Frontal cortex (tissue), 4 donors: ENCODE data around the gene PXMP2. TPM values are rescaled to one million over a fixed set of nuclear protein-coding genes. Genes with fewer than 3 reads are reported as not detected.
"Not testable (repeated sequence)": the region's sequence is repeated elsewhere in the genome, so short reads cannot be mapped to it uniquely, and the experiment has no call there.

Experiments used
- DNase-seq, 2 donors: peaks; one replicate each; pipeline ENCODE4 v3.0.0; 2012; ENCODE audit warnings: low spot score in 2 of 2
- FAIRE-seq: peaks from 2 replicates; lab custom pipeline; 2012; peaks lifted over from hg19 to GRCh38; lab: Jason Lieb, UNC
- small RNA-seq: library from RNA; depleted of rRNA; stranded (forward); fragments of <200 nt; gene quantifications from one replicate; pipeline ENCODE3, GENCODE V24; 2014
- total RNA-seq: library from RNA; depleted of rRNA; stranded (reverse); fragments of >200 nt; gene quantifications from one replicate; pipeline ENCODE4 v1.2.3, GENCODE V29; 2014
- donor health status: control.
- donor health status: control.
- donor health status: control.

The PXMP2 gene
- total RNA-seq, 1 donor from 2014 or later = 15.9 TPM

GRCh38 chr12:132740652-132741051, 53.3 kb downstream of the PXMP2 start:
- FAIRE-seq = no peak
- DNase-seq = no peak

GRCh38 chr12:132741620-132742019, 54.2 kb downstream of the PXMP2 start:
- DNase-seq (no peak), FAIRE-seq (no peak)

- DNase-seq = no peak
- FAIRE-seq = no peak
Measured at GRCh38 chr12:132743831-132744230, 56.4 kb downstream of the PXMP2 start.

GRCh38 chr12:132746613-132747012, 59.2 kb downstream of the PXMP2 start:
- no peak for FAIRE-seq
- no peak for DNase-seq

- DNase-seq (no peak), FAIRE-seq (no peak)
Measured at GRCh38 chr12:132747395-132747794, 60.0 kb downstream of the PXMP2 start.

GRCh38 chr12:132747896-132748295, 60.5 kb downstream of the PXMP2 start:
- no peak for FAIRE-seq
- no peak for DNase-seq

- no peak for FAIRE-seq
Measured at GRCh38 chr12:132748319-132748718, 60.9 kb downstream of the PXMP2 start.

GRCh38 chr12:132753670-132754069, 66.3 kb downstream of the PXMP2 start:
- DNase-seq, FAIRE-seq: not testable (repeated sequence)

More at GRCh38 chr12:132748319-132748718, 60.9 kb downstream of the PXMP2 start:
- no peak for DNase-seq

GRCh38 chr12:132754160-132754932, 67.0 kb downstream of the PXMP2 start:
- no peak for FAIRE-seq
- no peak for DNase-seq

Small RNA genes within 50 kb of the gene (small RNA-seq; reads per million reads assigned to genes)
- not detected for gene RNA5SP379

Other genes starting within 250 kb of the PXMP2 start
- gene FBRSL1, start 197.4 kb upstream of the PXMP2 start, total RNA-seq = 4.1 TPM
- not detected for gene LRCOL1, start 77.0 kb upstream of the PXMP2 start, total RNA-seq
- gene P2RX2, start 68.8 kb upstream of the PXMP2 start, total RNA-seq = not detected
- 26.9 TPM for gene POLE, start 245 bp upstream of the PXMP2 start, total RNA-seq
- 31.0 TPM for gene PGAM5, start 23.3 kb downstream of the PXMP2 start, total RNA-seq
- 44.8 TPM for gene ANKLE2, start 74.2 kb downstream of the PXMP2 start, total RNA-seq
- gene GOLGA3, start 141.3 kb downstream of the PXMP2 start, total RNA-seq = 50.5 TPM
- 31.4 TPM for gene CHFR, start 200.0 kb downstream of the PXMP2 start, total RNA-seq